ENCODE data around the gene UBD.

UBD gene

DNA sequence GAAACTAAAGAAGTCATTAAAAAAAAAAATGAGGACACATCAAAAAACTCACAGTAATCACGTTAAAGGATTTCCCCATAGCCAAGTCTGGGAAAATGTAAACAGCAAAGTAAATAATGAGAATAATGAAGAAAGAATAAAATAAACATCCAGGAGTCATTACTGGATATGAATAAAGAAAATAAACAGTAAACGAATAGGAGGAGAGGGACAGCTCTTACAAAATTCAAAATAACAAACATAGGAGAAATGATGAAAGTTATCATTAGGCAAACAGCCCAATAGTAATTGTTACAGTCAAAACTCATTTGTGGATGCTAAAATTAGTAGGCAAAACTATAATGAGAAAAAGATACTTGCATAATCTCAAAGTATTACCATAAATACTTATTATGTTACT, 8.0 kb upstream of the UBD start:
- Histone ChIP-seq H3K4me2 (ENCODE audit: low read length) (no peak overlapping the region), H3K79me2 (ENCODE audit: low read length) (no peaks in the 10 kb centered on the region), H3K9ac (ENCODE audit: low read length) (no peak overlapping the region), H2AFZ (ENCODE audit: low read depth, low read length) (no peak overlapping the region), H3K4me1 (ENCODE audit: low read length) (no peaks in the 10 kb centered on the region), H3K27ac (ENCODE audit: low read length) (no peak overlapping the region), H3K9me3 (ENCODE audit: insufficient read depth, low read length) (no peaks in the 10 kb centered on the region), H3K4me3 (ENCODE audit: low read length) (no peak overlapping the region), H4K20me1 (ENCODE audit: insufficient read depth, low read length) (no peaks in the 10 kb centered on the region), H3K36me3 (replicated peaks; ENCODE audit: low read depth, low read length) (no peaks in the 10 kb centered on the region), H3K27me3 (ENCODE audit: low read depth, low read length) (no peaks in the 10 kb centered on the region)
- TF ChIP-seq, protein P1, sequence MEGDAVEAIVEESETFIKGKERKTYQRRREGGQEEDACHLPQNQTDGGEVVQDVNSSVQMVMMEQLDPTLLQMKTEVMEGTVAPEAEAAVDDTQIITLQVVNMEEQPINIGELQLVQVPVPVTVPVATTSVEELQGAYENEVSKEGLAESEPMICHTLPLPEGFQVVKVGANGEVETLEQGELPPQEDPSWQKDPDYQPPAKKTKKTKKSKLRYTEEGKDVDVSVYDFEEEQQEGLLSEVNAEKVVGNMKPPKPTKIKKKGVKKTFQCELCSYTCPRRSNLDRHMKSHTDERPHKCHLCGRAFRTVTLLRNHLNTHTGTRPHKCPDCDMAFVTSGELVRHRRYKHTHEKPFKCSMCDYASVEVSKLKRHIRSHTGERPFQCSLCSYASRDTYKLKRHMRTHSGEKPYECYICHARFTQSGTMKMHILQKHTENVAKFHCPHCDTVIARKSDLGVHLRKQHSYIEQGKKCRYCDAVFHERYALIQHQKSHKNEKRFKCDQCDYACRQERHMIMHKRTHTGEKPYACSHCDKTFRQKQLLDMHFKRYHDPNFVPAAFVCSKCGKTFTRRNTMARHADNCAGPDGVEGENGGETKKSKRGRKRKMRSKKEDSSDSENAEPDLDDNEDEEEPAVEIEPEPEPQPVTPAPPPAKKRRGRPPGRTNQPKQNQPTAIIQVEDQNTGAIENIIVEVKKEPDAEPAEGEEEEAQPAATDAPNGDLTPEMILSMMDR (IDR thresholded peaks at IDR 0.05; ENCODE audit: low read depth, low read length) = no peak
- no peak for TF ChIP-seq EZH2phosphoT487 (IDR thresholded peaks at IDR 0.05; ENCODE audit: low read depth)

DNA sequence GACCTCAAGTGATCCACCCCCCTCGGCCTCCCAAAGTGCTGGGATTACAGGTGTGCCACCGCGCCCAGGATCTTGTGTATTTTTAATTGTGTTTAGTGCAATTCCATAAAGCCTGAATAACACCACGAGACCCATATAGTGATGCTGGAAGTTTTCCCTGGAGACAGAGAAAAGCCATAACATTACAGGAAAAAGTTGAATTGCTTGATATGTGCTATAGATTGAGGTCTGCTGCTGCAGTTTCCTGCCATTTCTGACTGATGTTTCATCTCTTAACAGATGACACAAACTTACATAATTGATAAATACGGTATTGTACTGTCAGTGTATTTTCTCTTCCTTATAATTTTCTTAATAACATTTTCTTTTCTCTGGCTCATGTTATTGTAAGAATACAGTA, 7.3 kb upstream of the UBD start:
- Histone ChIP-seq H3K9me3 (ENCODE audit: insufficient read depth, low read length) (no peaks in the 10 kb centered on the region), H4K20me1 (ENCODE audit: insufficient read depth, low read length) (no peaks in the 10 kb centered on the region), H3K79me2 (ENCODE audit: low read length) (no peaks in the 10 kb centered on the region), H3K4me2 (ENCODE audit: low read length) (no peak overlapping the region), H3K27me3 (ENCODE audit: low read depth, low read length) (no peaks in the 10 kb centered on the region), H3K9ac (ENCODE audit: low read length) (no peak overlapping the region), H3K27ac (ENCODE audit: low read length) (no peak overlapping the region), H2AFZ (ENCODE audit: low read depth, low read length) (no peak overlapping the region), H3K36me3 (replicated peaks; ENCODE audit: low read depth, low read length) (no peaks in the 10 kb centered on the region), H3K4me1 (ENCODE audit: low read length) (no peaks in the 10 kb centered on the region), H3K4me3 (ENCODE audit: low read length) (no peak overlapping the region)
- TF ChIP-seq, protein P1 (IDR thresholded peaks at IDR 0.05; ENCODE audit: low read depth, low read length) = no peak
- no peak for TF ChIP-seq EZH2phosphoT487 (IDR thresholded peaks at IDR 0.05; ENCODE audit: low read depth)

DNA sequence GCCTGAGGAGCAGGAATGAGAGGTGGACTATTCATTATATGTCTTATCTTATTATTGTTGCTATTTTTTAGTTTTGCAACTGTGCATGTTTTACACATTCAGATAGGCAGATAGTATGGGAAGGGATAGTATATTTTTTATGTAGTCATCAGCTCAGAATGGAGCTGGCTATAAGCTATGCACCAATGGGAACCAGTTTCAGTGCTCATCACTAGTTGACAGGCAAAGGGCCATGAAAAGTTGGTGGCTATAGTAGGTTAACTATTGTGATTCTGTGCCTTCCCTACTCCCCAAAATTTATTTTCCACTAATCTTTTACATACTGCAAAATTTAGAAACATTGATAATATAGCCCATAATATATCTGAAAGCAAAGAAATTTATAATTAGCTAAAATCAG, 5.3 kb upstream of the UBD start:
- no peaks in the 10 kb centered on the region for H4K20me1 ChIP-seq (ENCODE audit: insufficient read depth, low read length)
- no peak overlapping the region for H2AFZ ChIP-seq (ENCODE audit: low read depth, low read length)
- H3K4me3 ChIP-seq (ENCODE audit: low read length) = no peak overlapping the region
- no peaks in the 10 kb centered on the region for H3K9me3 ChIP-seq (ENCODE audit: insufficient read depth, low read length)
- no peak overlapping the region for H3K4me2 ChIP-seq (ENCODE audit: low read length)
- H3K4me1 ChIP-seq (ENCODE audit: low read length) = no peaks in the 10 kb centered on the region
- H3K36me3 ChIP-seq (replicated peaks; ENCODE audit: low read depth, low read length) = no peaks in the 10 kb centered on the region
- no peaks in the 10 kb centered on the region for H3K27me3 ChIP-seq (ENCODE audit: low read depth, low read length)
- no peak overlapping the region for H3K9ac ChIP-seq (ENCODE audit: low read length)
- H3K27ac ChIP-seq (ENCODE audit: low read length) = no peak overlapping the region
- H3K79me2 ChIP-seq (ENCODE audit: low read length) = no peaks in the 10 kb centered on the region
- TF ChIP-seq, protein P1 (IDR thresholded peaks at IDR 0.05; ENCODE audit: low read depth, low read length) = no peak
- no peak for TF ChIP-seq EZH2phosphoT487 (IDR thresholded peaks at IDR 0.05; ENCODE audit: low read depth)

DNA sequence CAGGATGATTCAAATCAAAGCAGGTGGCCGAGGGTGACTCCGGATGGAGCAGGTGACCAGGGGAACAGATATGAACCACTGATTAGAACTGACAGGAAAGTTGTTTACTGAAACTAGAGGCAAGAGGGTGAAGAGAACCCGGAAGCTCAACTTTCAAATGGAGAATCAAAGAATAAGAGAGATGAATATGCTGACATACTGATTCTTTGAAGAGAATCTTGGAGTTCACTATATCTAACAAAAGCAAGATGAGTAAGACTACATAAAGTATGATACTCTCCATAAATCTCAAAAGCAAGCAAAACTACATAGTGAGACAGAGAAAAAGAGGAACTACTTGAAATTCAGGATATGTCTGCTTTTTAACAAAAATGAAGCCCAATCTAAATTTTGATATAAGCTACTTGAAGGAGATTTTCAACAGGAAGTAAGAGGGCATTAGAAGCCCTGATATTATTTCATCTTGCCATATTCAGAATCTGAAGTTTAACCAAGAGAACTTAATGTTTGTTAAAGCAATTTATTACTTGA, 4.0 kb upstream of the UBD start:
- H3K4me2 ChIP-seq (ENCODE audit: low read length) = no peak overlapping the region
- H3K79me2 ChIP-seq (ENCODE audit: low read length) = no peaks in the 10 kb centered on the region
- H3K27me3 ChIP-seq (ENCODE audit: low read depth, low read length) = no peaks in the 10 kb centered on the region
- H3K9ac ChIP-seq (ENCODE audit: low read length) = no peak overlapping the region
- no peak overlapping the region for H3K4me3 ChIP-seq (ENCODE audit: low read length)
- TF ChIP-seq EZH2phosphoT487 (IDR thresholded peaks at IDR 0.05; ENCODE audit: low read depth) = no peak
- TF ChIP-seq, protein P1 (IDR thresholded peaks at IDR 0.05; ENCODE audit: low read depth, low read length) = no peak
- no peak overlapping the region for H2AFZ ChIP-seq (ENCODE audit: low read depth, low read length)
- H3K4me1 ChIP-seq (ENCODE audit: low read length) = no peaks in the 10 kb centered on the region
- no peaks in the 10 kb centered on the region for H3K9me3 ChIP-seq (ENCODE audit: insufficient read depth, low read length)
- H4K20me1 ChIP-seq (ENCODE audit: insufficient read depth, low read length) = no peaks in the 10 kb centered on the region
- H3K27ac ChIP-seq (ENCODE audit: low read length) = no peak overlapping the region
- H3K36me3 ChIP-seq (replicated peaks; ENCODE audit: low read depth, low read length) = no peaks in the 10 kb centered on the region
